ENCODE measurements around the gene LHFPL2.
"Not testable (repeated sequence)": the region's sequence is repeated elsewhere in the genome, so short reads cannot be mapped to it uniquely, and the experiment has no call there.

Gene LHFPL2

GRCh38 chr5:78648359-78649210, at the start of gene LHFPL2:
Gene LHFPL2 (minus strand): TSS chr5:78648772. CDS start chr5:78510213, 138,559 bp downstream.
- peak; percentile 79 for DNase-seq (ENCODE audit: low spot score)
- no peak for FAIRE-seq

GRCh38 chr5:78696637-78697036, 48.1 kb upstream of the LHFPL2 start:
- no peak for DNase-seq (ENCODE audit: low spot score)
- no peak for FAIRE-seq

GRCh38 chr5:78696052-78696451, 47.5 kb upstream of the LHFPL2 start:
- not testable (repeated sequence) for DNase-seq (ENCODE audit: low spot score)

GRCh38 chr5:78693339-78693738, 44.8 kb upstream of the LHFPL2 start:
- FAIRE-seq (no peak), DNase-seq (ENCODE audit: low spot score) (no peak)

More at GRCh38 chr5:78696052-78696451, 47.5 kb upstream of the LHFPL2 start:
- FAIRE-seq, result not testable (repeated sequence)

GRCh38 chr5:78691084-78691960, 42.8 kb upstream of the LHFPL2 start:
- DNase-seq (ENCODE audit: low spot score) (no peak), FAIRE-seq (no peak)

- no peak for FAIRE-seq
- DNase-seq (ENCODE audit: low spot score), result no peak
These were observed 41.8 kb upstream of the LHFPL2 start for GRCh38 chr5:78690253-78690972.

GRCh38 chr5:78689540-78690252, 41.1 kb upstream of the LHFPL2 start:
- DNase-seq (ENCODE audit: low spot score), result no peak
- no peak for FAIRE-seq

GRCh38 chr5:78687514-78687913, 38.9 kb upstream of the LHFPL2 start:
- not testable (repeated sequence) for FAIRE-seq; DNase-seq (ENCODE audit: low spot score)

GRCh38 chr5:78683905-78684304, 35.3 kb upstream of the LHFPL2 start:
- not testable (repeated sequence) for FAIRE-seq; DNase-seq (ENCODE audit: low spot score)

GRCh38 chr5:78679905-78680304, 31.3 kb upstream of the LHFPL2 start:
- FAIRE-seq, result no peak
- no peak for DNase-seq (ENCODE audit: low spot score)

- FAIRE-seq, result no peak
- DNase-seq (ENCODE audit: low spot score), result peak; percentile 43
These were observed 29.5 kb upstream of the LHFPL2 start for GRCh38 chr5:78677777-78678668.

- DNase-seq (ENCODE audit: low spot score) (no peak), FAIRE-seq (no peak)
These were observed 27.6 kb upstream of the LHFPL2 start for GRCh38 chr5:78675956-78676730.

GRCh38 chr5:78673827-78674226, 25.3 kb upstream of the LHFPL2 start:
- not testable (repeated sequence) for DNase-seq (ENCODE audit: low spot score); FAIRE-seq

- FAIRE-seq (no peak), DNase-seq (ENCODE audit: low spot score) (no peak)
These were observed 23.6 kb upstream of the LHFPL2 start for GRCh38 chr5:78672154-78672553.

- FAIRE-seq (no peak), DNase-seq (ENCODE audit: low spot score) (no peak)
These were observed 23.0 kb upstream of the LHFPL2 start for GRCh38 chr5:78671609-78672008.

GRCh38 chr5:78670701-78671269, 22.2 kb upstream of the LHFPL2 start:
- DNase-seq (ENCODE audit: low spot score) (no peak), FAIRE-seq (no peak)

- DNase-seq (ENCODE audit: low spot score) (no peak), FAIRE-seq (no peak)
These were observed 20.8 kb upstream of the LHFPL2 start for GRCh38 chr5:78669331-78669730.

GRCh38 chr5:78667461-78668103, 19.0 kb upstream of the LHFPL2 start:
- no peak for DNase-seq (ENCODE audit: low spot score)
- no peak for FAIRE-seq

Measured in urothelium cell line (cell line).